GM23248 (cell line): Measurements from ENCODE around the gene CACNB4.

Experiments
- EZH2 ChIP-seq: fragments of 200-600 bp; sonication (generic); IDR thresholded peaks from 2 replicates; pipeline ENCODE4 v1.6.1; 2018; ENCODE audit warnings: antibody characterized with exemption, mild to moderate bottlenecking; ENCODE audit not compliant: insufficient read depth, poor library complexity, severe bottlenecking
- EZH2phosphoT487 ChIP-seq: fragments of 200-600 bp; sonication (generic); IDR thresholded peaks from 2 replicates; pipeline ENCODE4 v1.6.1; 2018; ENCODE audit warnings: antibody characterized with exemption, moderate library complexity, mild to moderate bottlenecking, low read depth; ENCODE audit not compliant: insufficient read depth

DNA sequence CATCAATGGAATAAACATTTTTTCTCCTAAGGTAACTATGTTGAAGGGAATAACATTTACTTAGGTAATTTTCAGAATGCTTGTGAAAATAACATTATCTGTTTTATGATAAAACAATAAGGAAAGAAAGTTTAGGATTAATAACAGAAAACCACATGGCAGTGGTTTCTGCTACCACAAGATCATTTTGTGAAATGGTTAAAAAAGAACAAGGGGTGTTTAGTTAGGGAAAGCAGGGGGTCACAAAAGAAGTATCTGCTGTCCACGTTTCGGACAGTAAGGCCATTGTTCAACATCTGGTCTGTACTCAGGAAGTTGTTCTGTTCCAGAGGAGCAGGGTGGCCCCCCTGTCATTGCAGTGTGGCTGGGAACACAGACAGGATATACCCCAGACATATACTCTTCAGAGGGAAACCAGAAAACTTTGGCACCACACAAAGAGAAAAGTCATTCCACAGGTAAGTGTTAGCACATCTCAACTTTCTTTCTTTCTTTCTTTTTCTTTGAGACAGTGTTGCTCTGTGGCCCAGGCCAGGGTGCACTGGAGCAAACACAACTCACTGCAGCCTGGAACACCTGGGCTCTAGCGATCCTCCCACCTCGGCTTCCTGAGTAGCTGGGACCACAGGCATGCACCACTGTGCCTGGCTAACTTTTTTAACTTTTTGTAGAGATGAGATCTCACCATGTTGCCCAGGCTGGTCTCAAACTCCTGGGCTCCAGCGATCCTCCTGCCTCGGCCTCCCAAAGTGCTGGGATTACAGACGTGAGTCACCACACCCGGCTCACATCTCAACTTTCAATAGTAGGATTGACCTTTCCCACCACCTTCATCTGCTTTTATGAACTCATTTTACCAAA lies 255.8 kb downstream of the CACNB4 start:
- TF ChIP-seq EZH2 = no peak
- TF ChIP-seq EZH2phosphoT487 = no peak
